Neural crest cell (in vitro differentiated cells): ENCODE measurements around the gene CHMP1A. TPM values are rescaled to one million over a fixed set of nuclear protein-coding genes. Genes with fewer than 3 reads are reported as not detected.

Source experiments
- DNase-seq: peaks from one replicate; pipeline ENCODE4 v3.0.0; 2021; ENCODE audit warnings: low read depth, mixed read lengths, low spot score
- H3K27ac Mint-ChIP-seq: one replicate; pipeline ENCODE4 v1.8.0; 2021; ENCODE audit warnings: mild to moderate bottlenecking, mixed read lengths; ENCODE audit not compliant: unreplicated experiment
- H3K27me3 Mint-ChIP-seq: 2 replicates; pipeline ENCODE4 v1.8.0; 2021; ENCODE audit warnings: low read depth, mild to moderate bottlenecking, mixed read lengths
- H3K36me3 Mint-ChIP-seq: 2 replicates; pipeline ENCODE4 v1.8.0; 2021; ENCODE audit warnings: low read depth, mild to moderate bottlenecking, mixed read lengths
- H3K4me1 Mint-ChIP-seq: 2 replicates; pipeline ENCODE4 v1.8.0; 2021; ENCODE audit warnings: mixed read lengths
- H3K4me3 Mint-ChIP-seq: one replicate; pipeline ENCODE4 v1.8.0; 2021; ENCODE audit warnings: mild to moderate bottlenecking, mixed read lengths
- H3K9me3 Mint-ChIP-seq: 2 replicates; pipeline ENCODE4 v1.8.0; 2021; ENCODE audit warnings: mixed read lengths
- total RNA-seq: library from RNA; stranded (reverse); gene quantifications from 2 replicates; pipeline ENCODE4 v1.2.1, GENCODE V29; 2021
- TF ChIP-seq, protein P1 (sequence below): fragments of 200-600 bp; sonication (generic); conservative IDR thresholded peaks from 2 replicates; pipeline ENCODE4 v1.5.0; 2021; ENCODE audit warnings: antibody characterized with exemption, mild to moderate bottlenecking

Gene CHMP1A
- total RNA-seq, 1 donor from 2014 or later, result 93.9 TPM

DNA sequence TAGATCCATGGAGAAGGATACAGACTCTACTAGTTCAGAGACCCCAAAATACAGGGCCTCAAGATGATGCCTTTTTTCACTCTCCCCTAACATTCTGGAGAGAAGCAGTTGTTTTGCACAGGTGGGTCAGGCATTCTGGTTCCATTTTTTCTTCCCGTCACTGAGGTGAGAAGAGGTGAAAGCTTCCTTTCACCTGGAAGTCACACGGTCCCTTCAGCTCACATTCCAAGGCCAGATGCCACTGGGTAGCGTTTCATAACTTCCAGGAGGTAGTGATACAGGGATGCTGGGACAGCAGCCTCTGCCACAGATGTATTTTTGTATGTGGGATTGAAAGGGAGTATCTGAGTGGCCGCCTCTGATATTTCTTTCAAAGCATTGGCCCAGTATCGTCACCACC lies 30.9 kb upstream of the CHMP1A start:
- Mint-ChIP-seq H3K27ac (no peak overlapping the region), H3K36me3 (peaks cover 31% of the 10 kb centered on the region)
- TF ChIP-seq, protein P1, sequence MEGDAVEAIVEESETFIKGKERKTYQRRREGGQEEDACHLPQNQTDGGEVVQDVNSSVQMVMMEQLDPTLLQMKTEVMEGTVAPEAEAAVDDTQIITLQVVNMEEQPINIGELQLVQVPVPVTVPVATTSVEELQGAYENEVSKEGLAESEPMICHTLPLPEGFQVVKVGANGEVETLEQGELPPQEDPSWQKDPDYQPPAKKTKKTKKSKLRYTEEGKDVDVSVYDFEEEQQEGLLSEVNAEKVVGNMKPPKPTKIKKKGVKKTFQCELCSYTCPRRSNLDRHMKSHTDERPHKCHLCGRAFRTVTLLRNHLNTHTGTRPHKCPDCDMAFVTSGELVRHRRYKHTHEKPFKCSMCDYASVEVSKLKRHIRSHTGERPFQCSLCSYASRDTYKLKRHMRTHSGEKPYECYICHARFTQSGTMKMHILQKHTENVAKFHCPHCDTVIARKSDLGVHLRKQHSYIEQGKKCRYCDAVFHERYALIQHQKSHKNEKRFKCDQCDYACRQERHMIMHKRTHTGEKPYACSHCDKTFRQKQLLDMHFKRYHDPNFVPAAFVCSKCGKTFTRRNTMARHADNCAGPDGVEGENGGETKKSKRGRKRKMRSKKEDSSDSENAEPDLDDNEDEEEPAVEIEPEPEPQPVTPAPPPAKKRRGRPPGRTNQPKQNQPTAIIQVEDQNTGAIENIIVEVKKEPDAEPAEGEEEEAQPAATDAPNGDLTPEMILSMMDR, result no peak

DNA sequence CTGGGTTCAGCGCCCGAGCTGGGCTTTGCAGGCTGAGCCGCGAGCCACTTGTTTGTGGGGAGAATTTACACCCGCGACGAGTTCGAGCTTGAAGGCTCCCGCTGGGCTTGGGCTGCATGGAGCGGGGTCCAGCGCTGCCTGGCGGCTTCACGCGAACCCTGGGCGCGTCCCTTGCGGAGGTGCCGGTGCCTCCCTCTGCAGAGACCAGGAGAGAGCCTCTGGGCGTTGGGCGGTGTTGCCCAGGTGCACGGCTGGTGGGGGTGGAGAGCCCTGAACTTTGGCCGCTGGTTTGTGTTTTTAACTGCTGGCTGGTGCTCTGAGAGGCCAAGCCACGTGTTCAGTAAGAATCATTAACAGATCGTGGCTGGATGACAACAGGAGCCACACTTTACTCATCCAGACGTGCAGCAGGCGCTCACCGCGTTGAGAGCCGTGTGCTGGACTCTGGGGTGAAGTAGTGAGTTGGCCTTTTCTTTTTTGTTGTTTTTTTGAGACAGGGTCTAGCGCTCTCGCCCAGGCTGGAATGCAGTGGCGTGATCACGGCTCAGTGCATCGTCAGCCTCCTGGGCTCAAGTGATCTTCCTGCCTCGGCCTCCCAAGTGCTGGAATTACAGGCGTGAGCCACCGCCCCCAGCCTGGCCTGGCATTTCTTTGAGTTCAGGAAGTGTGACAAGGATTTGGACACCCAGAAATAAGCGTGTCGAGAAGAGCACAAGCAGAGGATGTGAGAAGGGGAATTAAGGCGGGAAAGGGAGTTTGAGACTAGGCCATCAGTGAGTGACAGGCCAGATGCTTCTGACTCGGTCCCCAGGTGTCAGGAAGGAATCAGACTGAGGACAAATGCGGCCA lies 29.8 kb upstream of the CHMP1A start:
- TF ChIP-seq, protein P1, result no peak
- Mint-ChIP-seq H3K9me3 (peaks cover 8% of the 10 kb centered on the region), H3K4me3 (peak overlapping the region; percentile 93), H3K36me3 (peaks cover 36% of the 10 kb centered on the region), H3K27me3 (peaks cover 3% of the 10 kb centered on the region), H3K4me1 (peaks cover 11% of the 10 kb centered on the region), H3K27ac (peak overlapping the region; percentile 85)
- no peak for DNase-seq

More for the DNA sequence above, 30.9 kb upstream of the CHMP1A start:
- Mint-ChIP-seq H3K9me3 (peaks cover 8% of the 10 kb centered on the region), H3K27me3 (peaks cover 3% of the 10 kb centered on the region), H3K4me3 (peak overlapping the region; percentile 93), H3K4me1 (peaks cover 11% of the 10 kb centered on the region)
- no peak for DNase-seq

DNA sequence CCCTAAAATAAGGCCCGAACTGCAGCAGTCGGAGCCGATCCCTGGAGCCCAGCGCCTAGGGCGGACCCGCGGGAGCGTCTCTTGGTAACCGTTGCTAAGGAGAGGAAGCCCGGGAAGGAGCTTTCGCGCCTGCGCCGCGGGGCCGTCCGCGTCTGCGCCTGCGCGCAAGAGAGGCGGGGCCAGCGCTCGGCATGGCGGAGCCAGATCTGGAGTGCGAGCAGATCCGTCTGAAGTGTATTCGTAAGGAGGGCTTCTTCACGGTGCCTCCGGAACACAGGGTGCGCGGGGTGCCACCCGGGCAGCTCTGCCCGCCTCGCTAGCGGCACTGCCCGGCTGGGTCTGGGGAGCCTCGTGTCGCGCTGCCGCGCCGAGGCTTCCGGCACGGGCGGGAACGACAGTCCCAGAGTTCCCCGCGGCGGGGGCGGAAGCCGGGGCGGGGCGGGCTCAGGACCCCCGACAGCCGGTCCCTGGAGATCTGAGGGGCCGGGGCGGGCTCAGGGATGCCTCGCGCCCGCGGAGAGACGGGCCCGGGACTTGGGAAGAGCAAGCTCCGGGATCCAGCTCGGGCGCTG lies 29.1 kb upstream of the CHMP1A start, which contains the start of gene CDK10:
TSS of gene CDK10 (plus strand) at position 170 of the 572 bp plus-strand sequence. CDS start at position 192, 22 bp downstream.
- Mint-ChIP-seq H3K4me1 (peaks cover 11% of the 10 kb centered on the region), H3K9me3 (peaks cover 13% of the 10 kb centered on the region), H3K27ac (peak within 1 kb of the TSS; percentile 93), H3K36me3 (peaks cover 42% of the 10 kb centered on the region), H3K4me3 (peak within 1 kb of the TSS; percentile 96), H3K27me3 (peaks cover 3% of the 10 kb centered on the region)
- DNase-seq, result peak; percentile 96
- TF ChIP-seq, protein P1, result no peak

DNA sequence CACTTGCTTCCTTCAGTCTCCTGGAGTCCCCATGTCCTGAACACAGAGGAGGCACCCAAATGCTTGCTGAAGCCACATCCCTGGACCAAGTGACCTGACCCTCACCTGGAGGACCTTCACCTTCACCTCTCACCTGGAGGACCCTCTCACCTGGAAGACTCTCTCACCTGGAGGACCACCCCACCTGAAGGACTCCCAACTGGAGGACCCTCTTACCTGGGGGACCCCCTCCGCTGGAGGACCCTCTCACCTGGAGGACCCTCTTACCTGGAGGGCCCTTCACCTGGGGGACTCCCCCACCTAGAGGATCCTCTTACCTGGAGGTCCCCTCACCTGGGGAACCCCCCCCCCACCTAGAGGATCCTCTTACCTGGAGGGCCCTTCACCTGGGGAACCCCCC lies 28.4 kb upstream of the CHMP1A start:
- peaks cover 11% of the 10 kb centered on the region for H3K4me1 Mint-ChIP-seq
- H3K4me3 Mint-ChIP-seq, result peak overlapping the region; percentile 83

DNA sequence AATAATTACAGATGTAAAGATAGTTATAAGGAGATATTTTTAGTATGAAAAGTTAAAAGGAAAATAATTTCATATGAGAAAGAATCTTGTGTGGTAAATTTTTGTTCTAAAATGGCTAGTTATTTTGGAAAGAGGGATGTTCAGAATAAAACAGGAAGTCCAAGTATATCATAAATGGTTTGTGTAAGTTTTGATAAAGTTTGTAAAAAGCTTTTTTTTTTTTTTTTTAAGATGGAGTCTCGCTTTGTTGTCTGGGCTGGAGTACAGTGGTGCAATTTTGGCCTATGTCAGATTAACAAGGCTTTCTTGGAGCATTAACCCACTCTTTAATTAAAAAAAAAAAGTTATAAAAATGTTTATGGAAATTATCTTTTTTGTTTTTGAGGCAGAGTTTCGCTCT lies 20.8 kb upstream of the CHMP1A start:
- no peak for DNase-seq
- no peak overlapping the region for H3K27ac Mint-ChIP-seq
- no peak overlapping the region for H3K4me3 Mint-ChIP-seq
- TF ChIP-seq, protein P1, result no peak
- no peaks in the 10 kb centered on the region for H3K4me1 Mint-ChIP-seq
- H3K9me3 Mint-ChIP-seq, result peaks cover 10% of the 10 kb centered on the region
- H3K36me3 Mint-ChIP-seq, result peaks cover 31% of the 10 kb centered on the region
- no peaks in the 10 kb centered on the region for H3K27me3 Mint-ChIP-seq

More for the DNA sequence above, 28.4 kb upstream of the CHMP1A start:
- TF ChIP-seq, protein P1, result no peak
- Mint-ChIP-seq H3K9me3 (peaks cover 13% of the 10 kb centered on the region), H3K27ac (no peak overlapping the region), H3K36me3 (peaks cover 47% of the 10 kb centered on the region), H3K27me3 (peaks cover 3% of the 10 kb centered on the region)
- no peak for DNase-seq
